Measurements from ENCODE around the gene NDUFA12.

Gene NDUFA12

GRCh38 chr12:94982456-94982855 is 21.0 kb downstream of the NDUFA12 start:
- DNase-seq (ENCODE audit: low spot score) = no peak
- FAIRE-seq = no peak

GRCh38 chr12:94980577-94980976 is 22.9 kb downstream of the NDUFA12 start:
- DNase-seq (ENCODE audit: low spot score) = no peak
- FAIRE-seq = no peak

GRCh38 chr12:94979941-94980340 is 23.6 kb downstream of the NDUFA12 start:
- DNase-seq (ENCODE audit: low spot score) = no peak
- FAIRE-seq = no peak

GRCh38 chr12:94977766-94978468 is 25.6 kb downstream of the NDUFA12 start:
- DNase-seq (ENCODE audit: low spot score) (no peak), FAIRE-seq (no peak)

- no peak for FAIRE-seq
- peak; percentile 43 for DNase-seq (ENCODE audit: low spot score)
Measured at GRCh38 chr12:94973221-94973620, 30.3 kb downstream of the NDUFA12 start.

- FAIRE-seq (no peak), DNase-seq (ENCODE audit: low spot score) (no peak)
Measured at GRCh38 chr12:94972795-94973194, 30.7 kb downstream of the NDUFA12 start.

GRCh38 chr12:94971923-94972322 is 31.6 kb downstream of the NDUFA12 start:
- FAIRE-seq (no peak), DNase-seq (ENCODE audit: low spot score) (no peak)

- FAIRE-seq = no peak
Measured at GRCh38 chr12:94970560-94970959, 32.9 kb downstream of the NDUFA12 start.

GRCh38 chr12:94969424-94969823 is 34.1 kb downstream of the NDUFA12 start:
- FAIRE-seq (no peak), DNase-seq (ENCODE audit: low spot score) (no peak)

More at GRCh38 chr12:94970560-94970959, 32.9 kb downstream of the NDUFA12 start:
- no peak for DNase-seq (ENCODE audit: low spot score)

GRCh38 chr12:94965982-94966630 is 37.4 kb downstream of the NDUFA12 start:
- DNase-seq (ENCODE audit: low spot score) (no peak), FAIRE-seq (no peak)

GRCh38 chr12:94963649-94964048 is 39.8 kb downstream of the NDUFA12 start:
- DNase-seq (ENCODE audit: low spot score) (no peak), FAIRE-seq (no peak)

- no peak for FAIRE-seq
Measured at GRCh38 chr12:94962670-94963069, 40.8 kb downstream of the NDUFA12 start.

GRCh38 chr12:94961911-94962310 is 41.6 kb downstream of the NDUFA12 start:
- DNase-seq (ENCODE audit: low spot score) = no peak
- FAIRE-seq = no peak

More at GRCh38 chr12:94962670-94963069, 40.8 kb downstream of the NDUFA12 start:
- DNase-seq (ENCODE audit: low spot score) = no peak

- DNase-seq (ENCODE audit: low spot score) (no peak), FAIRE-seq (no peak)
Measured at GRCh38 chr12:94961256-94961824, 42.2 kb downstream of the NDUFA12 start.

GRCh38 chr12:94957006-94957405 is 46.5 kb downstream of the NDUFA12 start:
- FAIRE-seq (no peak), DNase-seq (ENCODE audit: low spot score) (no peak)

- DNase-seq (ENCODE audit: low spot score) (no peak), FAIRE-seq (no peak)
Measured at GRCh38 chr12:94954948-94955592, 48.4 kb downstream of the NDUFA12 start.

GRCh38 chr12:94954029-94954685 is 49.3 kb downstream of the NDUFA12 start:
- peak; percentile 19 for DNase-seq (ENCODE audit: low spot score)
- no peak for FAIRE-seq

GRCh38 chr12:94952325-94952724 is 51.2 kb downstream of the NDUFA12 start:
- FAIRE-seq (no peak), DNase-seq (ENCODE audit: low spot score) (no peak)

GRCh38 chr12:94951071-94951934 is 52.2 kb downstream of the NDUFA12 start:
- FAIRE-seq = no peak
- DNase-seq (ENCODE audit: low spot score) = no peak

- FAIRE-seq (no peak), DNase-seq (ENCODE audit: low spot score) (no peak)
Measured at GRCh38 chr12:94948232-94948810, 55.2 kb downstream of the NDUFA12 start.

Data from RCC 7860 (cell line).